HG03442 (cell line): Measurements from ENCODE around the gene OXA1L.
A peak's percentile ranks its signal among the peaks of the same experiment; 100 is the strongest.
"Not testable (repeated sequence)": the region's sequence is repeated elsewhere in the genome, so short reads cannot be mapped to it uniquely, and the experiment has no call there.

ENCODE experiments used
- ATAC-seq: cut with Tn5 transposase; IDR thresholded peaks from one replicate; pipeline ENCODE4 v1.9.1; 2021; ENCODE audit warnings: mild to moderate bottlenecking, moderate library complexity; ENCODE audit not compliant: unreplicated experiment

Gene OXA1L

DNA sequence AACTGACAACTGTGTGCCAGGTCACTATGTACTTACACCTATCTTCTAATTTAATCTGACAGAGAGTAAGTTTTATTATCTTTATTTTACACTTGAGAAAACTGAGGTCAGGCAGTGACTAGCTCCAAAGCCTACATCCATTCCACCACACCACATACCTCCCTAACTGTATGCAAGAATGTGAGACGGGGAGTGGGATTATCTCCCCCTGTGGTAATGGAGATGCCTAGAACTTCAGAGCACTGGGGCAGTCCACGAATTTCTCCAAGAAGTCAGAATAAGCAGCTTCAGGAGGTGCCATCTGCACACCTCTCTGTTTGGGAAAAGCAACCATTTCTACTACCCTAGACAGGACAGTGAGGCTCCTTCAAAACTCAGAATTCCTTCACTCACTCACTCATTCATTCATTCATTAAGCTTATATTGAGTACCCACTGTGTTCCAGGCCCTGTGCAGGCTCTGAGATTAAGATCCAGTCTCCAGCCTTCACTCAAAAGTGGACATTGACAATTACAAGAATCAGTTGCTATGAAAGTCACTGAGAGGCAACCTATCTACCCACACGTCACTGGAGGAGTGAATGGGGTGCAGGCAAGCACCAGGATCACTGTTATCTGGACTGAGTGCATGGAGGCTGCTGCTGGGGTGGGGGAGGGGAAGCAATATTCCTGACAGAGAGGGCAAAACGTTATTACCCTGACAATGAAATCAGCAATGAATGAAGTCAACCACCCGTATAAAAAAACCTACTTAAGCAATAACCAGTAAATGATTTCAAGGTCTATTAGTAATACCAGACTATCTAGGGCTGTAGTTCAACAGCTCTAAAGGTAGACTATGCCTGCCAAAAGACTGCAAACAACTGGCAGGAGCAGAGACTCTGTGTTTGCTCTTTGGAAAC is 30.8 kb downstream of the OXA1L start:
- ATAC-seq, result no peak

DNA sequence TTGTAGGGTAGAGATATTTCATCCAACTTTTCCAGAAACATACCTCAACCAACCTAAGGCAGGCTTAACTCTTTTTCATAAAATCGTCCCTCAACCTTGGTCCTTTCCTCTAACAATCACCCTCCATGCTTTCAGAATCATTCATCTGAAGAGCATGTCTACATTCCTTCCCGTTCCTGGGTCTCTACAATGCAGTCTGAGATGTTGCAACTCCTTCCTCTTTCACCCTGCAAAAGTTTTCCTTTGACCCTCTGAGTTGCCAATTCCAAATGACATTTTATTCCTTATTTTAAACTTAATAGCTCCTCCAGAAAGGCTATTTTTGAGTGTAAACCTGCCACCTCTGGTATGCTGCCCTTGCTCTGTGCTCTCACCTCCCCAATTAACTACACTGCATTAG is 32.0 kb downstream of the OXA1L start:
- ATAC-seq, result no peak

GRCh38 chr14:22800346-22800745 is 33.9 kb downstream of the OXA1L start:
- ATAC-seq, result no peak

GRCh38 chr14:22801716-22802115 is 35.2 kb downstream of the OXA1L start:
- ATAC-seq, result no peak

- peak; percentile 40 for ATAC-seq
These were observed 36.6 kb downstream of the OXA1L start for GRCh38 chr14:22802860-22803686.

DNA sequence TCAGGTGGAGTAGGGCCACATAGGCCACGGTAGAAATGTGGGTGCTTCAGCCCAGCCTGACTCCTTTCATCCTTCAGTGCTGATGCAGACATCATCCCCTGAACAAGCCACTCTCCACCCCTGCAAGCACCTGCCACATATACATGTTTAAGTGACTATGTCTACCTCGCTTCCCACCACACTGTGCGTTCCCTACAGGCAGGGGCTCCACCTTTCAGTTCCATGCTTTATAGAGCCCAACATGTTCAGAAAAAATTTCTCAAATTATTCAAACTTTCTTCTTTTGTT is 37.1 kb downstream of the OXA1L start:
- peak; percentile 46 for ATAC-seq

- ATAC-seq, result not testable (repeated sequence)
These were observed 38.7 kb downstream of the OXA1L start for GRCh38 chr14:22805235-22805634.

GRCh38 chr14:22807432-22808087 is 41.1 kb downstream of the OXA1L start:
- ATAC-seq, result no peak

DNA sequence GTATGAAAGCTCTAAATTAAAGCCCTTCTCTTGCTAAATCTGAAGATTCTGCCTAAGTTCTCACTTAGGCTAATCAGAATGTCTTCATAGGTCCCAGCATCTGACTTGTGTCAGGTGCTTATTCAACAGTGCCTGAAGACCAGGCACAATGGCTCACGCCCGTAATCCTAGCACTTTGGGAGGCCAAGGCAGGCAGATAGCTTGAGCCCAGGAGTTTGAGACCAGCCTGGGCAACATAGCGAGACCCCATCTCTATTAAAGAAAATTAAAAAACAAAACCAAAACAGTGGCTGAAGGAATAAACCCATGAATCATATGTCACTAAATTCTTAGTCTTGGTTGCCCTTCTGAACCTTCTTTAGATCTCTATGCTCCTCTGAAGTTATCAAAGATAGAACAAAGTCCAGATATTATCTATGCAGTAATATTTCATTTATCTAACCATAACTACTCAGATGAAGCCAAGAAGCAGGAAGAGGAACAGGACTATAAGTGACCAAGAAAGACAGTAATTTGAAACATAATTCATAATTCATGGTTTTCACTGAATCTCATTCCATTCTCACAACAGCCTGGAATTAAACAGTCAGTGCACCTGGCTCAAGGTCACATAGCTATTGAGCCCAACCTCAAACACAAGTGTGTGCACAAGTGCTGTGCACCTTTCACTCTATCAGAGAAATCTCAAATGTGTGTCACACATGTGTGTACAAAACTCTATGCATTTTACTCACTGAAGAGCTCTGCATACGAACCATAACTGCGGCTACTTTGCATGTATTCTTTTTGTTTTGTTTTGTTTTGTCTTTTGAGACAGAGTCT is 42.1 kb downstream of the OXA1L start:
- ATAC-seq, result no peak

- ATAC-seq, result no peak
These were observed 45.2 kb downstream of the OXA1L start for GRCh38 chr14:22811722-22812121.

GRCh38 chr14:22812744-22813143 is 46.3 kb downstream of the OXA1L start:
- ATAC-seq, result no peak

DNA sequence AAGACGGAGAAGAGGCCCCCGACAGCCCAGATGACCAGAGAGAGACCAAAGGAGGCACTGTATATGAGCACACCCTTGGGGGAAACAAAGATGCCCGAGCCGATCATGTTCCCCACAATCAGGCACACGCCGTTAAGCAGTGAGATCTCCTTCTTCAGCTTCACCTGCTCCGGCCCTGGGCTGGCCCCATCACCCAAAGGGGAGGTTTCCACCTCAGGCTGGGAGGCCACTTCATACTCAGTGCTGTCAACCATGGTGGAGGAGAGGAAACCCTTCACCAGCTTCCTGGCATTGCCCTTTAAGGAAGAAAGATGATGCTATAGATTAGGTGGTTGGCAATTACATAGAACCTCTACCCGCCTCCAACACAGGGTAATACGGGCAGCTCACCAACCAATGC is 46.7 kb downstream of the OXA1L start:
- no peak for ATAC-seq

DNA sequence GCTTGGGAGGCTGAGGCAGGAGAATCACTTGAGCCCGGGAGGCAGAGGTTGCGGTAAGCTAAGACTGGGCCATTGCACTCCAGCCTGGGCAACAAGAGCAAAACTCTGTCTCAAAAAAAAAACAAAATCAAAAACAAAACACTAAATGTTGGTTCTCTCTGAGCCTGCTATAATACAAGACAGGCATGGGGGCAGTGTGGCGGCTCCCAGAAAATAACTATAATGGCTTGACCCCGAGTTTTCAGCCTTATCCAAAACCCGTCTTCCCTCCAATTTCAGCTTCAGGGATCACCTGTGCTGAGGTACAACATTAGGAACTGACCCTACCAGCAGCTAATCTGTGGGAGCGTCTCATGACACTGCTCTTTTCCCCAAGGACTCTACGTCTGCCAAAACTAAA is 47.9 kb downstream of the OXA1L start:
- ATAC-seq, result no peak

DNA sequence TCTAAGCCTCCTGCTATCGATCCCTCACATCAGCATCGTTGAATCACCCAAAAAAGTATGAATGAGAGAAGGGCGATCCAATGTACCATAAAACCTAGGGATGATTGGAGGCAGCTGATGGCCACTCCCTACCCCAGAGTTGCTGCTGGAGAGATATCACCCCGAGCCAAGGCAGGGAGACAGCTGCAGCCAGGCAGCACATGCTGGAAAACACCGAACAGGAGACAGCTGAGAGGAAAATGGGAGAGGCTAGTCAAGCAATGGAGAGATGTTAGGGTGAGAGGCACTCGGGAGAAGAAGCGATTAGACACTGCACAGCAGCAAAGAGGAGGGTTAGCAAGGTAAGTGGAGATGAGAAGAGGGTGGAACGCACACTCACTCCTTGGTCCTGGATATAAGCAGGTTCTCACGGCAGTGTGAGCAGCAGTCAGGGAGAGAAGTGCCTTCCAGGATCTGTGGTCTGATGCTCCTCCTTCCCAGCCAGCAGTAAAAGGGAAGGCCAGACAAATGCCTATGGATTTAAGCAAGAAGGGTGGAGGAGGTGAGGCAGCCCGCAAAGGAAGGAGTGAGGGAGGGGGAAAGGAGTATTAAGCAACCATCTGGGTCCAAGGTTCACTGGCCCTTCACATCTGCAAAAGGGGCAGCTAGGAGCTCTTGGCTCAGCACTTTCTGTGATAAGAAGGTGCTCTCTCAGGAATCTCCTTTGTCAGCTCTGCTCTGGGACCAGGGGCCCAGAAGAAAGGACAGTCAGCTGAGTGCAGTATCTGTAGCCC is 48.6 kb downstream of the OXA1L start, which contains the start of gene SLC7A7:
SLC7A7 (minus strand) TSS at position 495 of the 773 bp plus-strand sequence. CDS start 2,037 bp downstream, outside the sequence.
- peak; percentile 7 for ATAC-seq

- no peak for ATAC-seq
These were observed 52.9 kb downstream of the OXA1L start for GRCh38 chr14:22819151-22819988.

DNA sequence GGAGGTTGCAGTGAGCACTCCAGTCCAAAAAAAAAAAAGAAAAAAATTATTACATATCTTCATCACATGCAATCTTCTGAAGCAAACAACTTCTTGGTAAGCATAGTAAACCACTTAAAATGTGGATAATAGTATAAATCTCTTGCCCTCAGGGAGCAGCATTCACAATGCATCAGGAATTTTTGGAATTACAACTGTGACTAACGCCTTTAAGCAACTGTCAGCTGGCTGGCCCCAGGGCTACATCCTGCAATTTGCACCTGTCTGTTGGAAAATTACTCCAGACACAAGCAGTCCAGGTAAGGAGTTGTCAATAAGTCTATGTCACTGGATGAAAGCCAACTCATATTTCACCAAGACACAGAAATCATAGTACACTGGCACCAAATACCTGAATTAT is 54.2 kb downstream of the OXA1L start:
- no peak for ATAC-seq

- no peak for ATAC-seq
These were observed 54.9 kb downstream of the OXA1L start for GRCh38 chr14:22821193-22822015.

DNA sequence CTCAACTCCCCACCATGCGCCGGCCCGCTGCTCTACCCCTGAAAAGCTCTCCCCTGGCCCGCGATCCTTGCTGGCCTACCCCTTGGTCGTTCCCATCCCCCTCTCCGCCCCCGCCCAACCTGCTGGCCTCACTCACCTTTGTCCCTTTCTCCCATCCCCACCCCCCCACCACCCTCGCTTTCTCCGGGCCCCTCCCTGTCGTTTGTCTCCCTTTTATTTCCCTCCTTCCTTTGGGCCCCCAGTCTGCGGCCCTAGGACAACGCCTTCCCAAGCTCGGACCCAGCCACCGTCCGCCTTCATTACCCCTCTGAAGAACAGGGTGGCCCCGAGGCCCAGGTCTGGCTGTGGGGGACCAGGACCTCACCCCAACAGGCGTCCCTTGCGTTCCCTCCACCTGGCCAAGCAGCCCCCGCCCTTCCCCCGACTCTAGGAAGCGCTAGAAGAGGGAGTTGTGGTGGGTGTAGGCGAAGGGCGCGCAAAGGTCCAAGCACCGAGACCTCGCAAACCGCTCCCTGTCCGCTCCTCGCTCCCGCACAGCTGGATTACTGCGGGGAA is 55.6 kb downstream of the OXA1L start:
- no peak for ATAC-seq
